SK-N-SH (cell line): ENCODE measurements around the gene MACIR. TPM values are rescaled to one million over a fixed set of nuclear protein-coding genes. Genes with fewer than 3 reads are reported as not detected.

Experiments
- CTCF ChIA-PET: fragments of 300-600, 350-600 bp; formaldehyde crosslinking; extraction: SDS; loops from one replicate; lab custom pipeline; 2021; lab: Yijun Ruan, JAX
- POLR2A ChIA-PET: fragments of 350-600 bp; sonication (Branson Sonifier 250); formaldehyde crosslinking; extraction: SDS; loops from one replicate; lab custom pipeline; 2020; ENCODE audit warnings: antibody characterized with exemption, inconsistent platforms; lab: Yijun Ruan, JAX
- DNase-seq: peaks from one replicate; pipeline ENCODE4 v3.0.0; 2012
- H2AFZ ChIP-seq: fragments of 200-600 bp; sonication (generic); 2 replicates; pipeline ENCODE4 v1.8.1; 2016; ENCODE audit warnings: antibody characterized with exemption, mild to moderate bottlenecking, low read depth
- H3F3A ChIP-seq: fragments of 200-600 bp; sonication (generic); replicated peaks from 2 replicates; pipeline ENCODE3; 2016; ENCODE audit warnings: antibody characterized with exemption, mild to moderate bottlenecking; ENCODE audit not compliant: insufficient read depth
- H3K27ac ChIP-seq, 2 experiments: fragments of 200-500 bp in 1 of 2; fragments of 200-600 bp in 1 of 2; sonication (Bioruptor generic) in 1 of 2; sonication (generic), shearing (Covaris generic) in 1 of 2; 2 replicates each; pipeline versions ENCODE4 v1.5.1 to v1.6.1; 2014 to 2016; ENCODE audit warnings: low read depth in 2 of 2, inconsistent platforms in 1 of 2, low read length in 1 of 2, mild to moderate bottlenecking in 1 of 2, mixed read lengths in 1 of 2
- H3K27me3 ChIP-seq: fragments of 200-600 bp; sonication (generic), shearing (Covaris generic); 2 replicates; pipeline ENCODE4 v1.6.1; 2016; ENCODE audit warnings: mixed run types; ENCODE audit not compliant: insufficient read depth
- H3K36me3 ChIP-seq, 2 experiments: fragments of 200-500 bp in 1 of 2; fragments of 200-600 bp in 1 of 2; sonication (Bioruptor generic) in 1 of 2; sonication (generic) in 1 of 2; replicated peaks in 1 of 2; 2 replicates each; pipeline versions ENCODE3 to v1.5.1; 2014 to 2016; ENCODE audit warnings: low read length in 1 of 2, mild to moderate bottlenecking in 1 of 2; ENCODE audit not compliant: insufficient read depth in 2 of 2, control insufficient read depth in 1 of 2
- H3K4me1 ChIP-seq, 2 experiments: fragments of 200-500 bp in 1 of 2; fragments of 200-600 bp in 1 of 2; sonication (Bioruptor generic) in 1 of 2; sonication (generic), shearing (Covaris generic) in 1 of 2; 2 replicates each; pipeline versions ENCODE4 v1.5.1 to v1.6.1; 2014 to 2016; ENCODE audit warnings: low read depth in 1 of 2, low read length in 1 of 2, mixed run types in 1 of 2; ENCODE audit not compliant: insufficient read depth in 2 of 2, control insufficient read depth in 1 of 2
- H3K4me2 ChIP-seq: fragments of 200-600 bp; sonication (generic), shearing (Covaris generic); 2 replicates; pipeline ENCODE4 v1.6.1; 2017; ENCODE audit warnings: mixed run types
- H3K4me3 ChIP-seq, 2 experiments: fragments of 200-500 bp in 1 of 2; fragments of 200-600 bp in 1 of 2; sonication (Bioruptor generic) in 1 of 2; sonication (generic), shearing (Covaris generic) in 1 of 2; 2 replicates each; pipeline versions ENCODE4 v1.5.1 to v1.8.1; 2014 to 2016; ENCODE audit warnings: low read depth in 2 of 2, inconsistent platforms in 1 of 2, low read length in 1 of 2, mild to moderate bottlenecking in 1 of 2, mixed read lengths in 1 of 2, moderate library complexity in 1 of 2
- H3K79me2 ChIP-seq: fragments of 200-600 bp; sonication (generic); 2 replicates; pipeline ENCODE4 v1.8.1; 2017; ENCODE audit warnings: mild to moderate bottlenecking; ENCODE audit not compliant: insufficient read depth
- H3K9ac ChIP-seq: fragments of 200-600 bp; sonication (generic); 2 replicates; pipeline ENCODE4 v1.6.1; 2017; ENCODE audit warnings: mixed run types
- H3K9me2 ChIP-seq: fragments of 200-600 bp; sonication (generic); 2 replicates; pipeline ENCODE4 v1.6.1; 2017; ENCODE audit warnings: mixed run types
- H3K9me3 ChIP-seq: fragments of 200-600 bp; sonication (generic); 2 replicates; pipeline ENCODE4 v1.6.1; 2017; ENCODE audit warnings: mixed run types, mild to moderate bottlenecking, moderate library complexity
- H4K20me1 ChIP-seq: fragments of 200-600 bp; sonication (generic); 2 replicates; pipeline ENCODE4 v1.6.1; 2017; ENCODE audit warnings: mild to moderate bottlenecking, mixed run types; ENCODE audit not compliant: insufficient read depth
- CTCF ChIP-seq: fragments of 200-600 bp; sonication (generic); IDR thresholded peaks from 2 replicates; pipeline ENCODE4 v1.6.1; 2017; ENCODE audit warnings: antibody characterized with exemption, mild to moderate bottlenecking, moderate library complexity
- ELF1 ChIP-seq: IDR thresholded peaks from 2 replicates; pipeline ENCODE4 v1.4.0; 2012
- JUND ChIP-seq: IDR thresholded peaks from 2 replicates; pipeline ENCODE4 v1.4.0; 2012
- MEF2A ChIP-seq: IDR thresholded peaks from 2 replicates; pipeline ENCODE4 v1.4.0; 2012; ENCODE audit warnings: low read depth, borderline replicate concordance
- PBX3 ChIP-seq: IDR thresholded peaks from 2 replicates; pipeline ENCODE4; 2012
- POLR2AphosphoS5 ChIP-seq: IDR thresholded peaks from 2 replicates; pipeline ENCODE4 v1.6.1; 2012; ENCODE audit warnings: low read depth, low read length
- REST ChIP-seq: IDR thresholded peaks from 2 replicates; pipeline ENCODE4 v1.6.1; 2012; ENCODE audit warnings: mild to moderate bottlenecking, low read depth, low read length, moderate library complexity
- RXRA ChIP-seq: IDR thresholded peaks from 2 replicates; pipeline ENCODE4 v1.4.0; 2012; ENCODE audit warnings: low read depth, mild to moderate bottlenecking, borderline replicate concordance
- TCF12 ChIP-seq: IDR thresholded peaks from 2 replicates; pipeline ENCODE4 v1.4.0; 2012
- USF1 ChIP-seq: IDR thresholded peaks from 2 replicates; pipeline ENCODE4 v1.4.0; 2012; ENCODE audit warnings: low read depth, borderline replicate concordance
- USF2 ChIP-seq: fragments of 150-350 bp; IDR thresholded peaks from 2 replicates; pipeline ENCODE4 v1.6.1; 2017; ENCODE audit warnings: antibody characterized with exemption, low read length, low read depth, borderline replicate concordance
- ZBTB33 ChIP-seq: IDR thresholded peaks from 2 replicates; pipeline ENCODE4 v1.4.0; 2012; ENCODE audit warnings: low read depth, borderline replicate concordance
- WGBS: methylation state at CpG from one replicate; pipeline ENCODE4 v1.1.6; 2017; ENCODE audit warnings: low lambda C conversion rate; 5-methylcytosine and 5-hydroxymethylcytosine counted together
- polyA plus RNA-seq, 3 experiments: library from polyadenylated mRNA; depleted of rRNA; stranded (reverse); fragments of >200 nt; gene quantifications; 2 replicates each; pipeline ENCODE4 v1.2.3, GENCODE V29; 2012

MACIR gene
- polyA plus RNA-seq, 1 of the 3 experiments (the other 2 are of a cell fraction), result 24.7 TPM

GRCh38 chr5:103295424-103295823 is 36.9 kb downstream of the MACIR start:
- POLR2A ChIA-PET, result no interaction called here
- Histone ChIP-seq H2AFZ (no peak overlapping the region), H3K27ac (no peak overlapping the region), H4K20me1 (no peaks in the 10 kb centered on the region), H3K79me2 (no peaks in the 10 kb centered on the region), H3K4me2 (no peak overlapping the region), H3K9ac (no peak overlapping the region), H3K4me1 (no peaks in the 10 kb centered on the region), H3K36me3 (no peaks in the 10 kb centered on the region), H3K9me3 (no peaks in the 10 kb centered on the region), H3K9me2 (no peaks in the 10 kb centered on the region), H3K27me3 (no peaks in the 10 kb centered on the region), H3K4me3 (no peak overlapping the region), H3F3A (no peaks in the 10 kb centered on the region)
- CTCF ChIA-PET, result interaction anchor here (1.2 kb wide), 1 partner anchor 9 kb away, joined by 3 read pairs; no protein-coding TSS in a partner anchor
- no peak for DNase-seq
- 93% methylated on average over 5 of the region's 5 CpGs for WGBS
- TF ChIP-seq CTCF (no peak), RXRA (no peak), USF2 (no peak), TCF12 (no peak), JUND (no peak), REST (no peak), PBX3 (no peak), ELF1 (no peak)

GRCh38 chr5:103295871-103296270 is 37.3 kb downstream of the MACIR start:
- POLR2A ChIA-PET, result no interaction called here
- H3K9me3 ChIP-seq, result no peaks in the 10 kb centered on the region
- H3K9ac ChIP-seq, result no peak overlapping the region
- H3K4me3 ChIP-seq, result no peak overlapping the region
- CTCF ChIA-PET, result interaction anchor here (1.2 kb wide), 1 partner anchor 9 kb away, joined by 3 read pairs; no protein-coding TSS in a partner anchor
- no peak overlapping the region for H3K27ac ChIP-seq
- H4K20me1 ChIP-seq, result no peaks in the 10 kb centered on the region
- DNase-seq, result no peak
- H3K4me1 ChIP-seq, result no peaks in the 10 kb centered on the region
- no peaks in the 10 kb centered on the region for H3K36me3 ChIP-seq
- TF ChIP-seq USF1 (no peak), ZBTB33 (no peak), TCF12 (no peak), MEF2A (no peak), POLR2AphosphoS5 (no peak)
- no peak overlapping the region for H3K4me2 ChIP-seq
- no peaks in the 10 kb centered on the region for H3K79me2 ChIP-seq
- H3K27me3 ChIP-seq, result no peaks in the 10 kb centered on the region
- WGBS, result 79% methylated on average over 3 of the region's 3 CpGs
- no peaks in the 10 kb centered on the region for H3F3A ChIP-seq
- no peak overlapping the region for H2AFZ ChIP-seq
- H3K9me2 ChIP-seq, result no peaks in the 10 kb centered on the region
